HG03378 (cell line): ENCODE measurements around the gene POU2F1.
"Not testable (repeated sequence)": the region's sequence is repeated elsewhere in the genome, so short reads cannot be mapped to it uniquely, and the experiment has no call there.

Source experiments
- ATAC-seq: cut with Tn5 transposase; IDR thresholded peaks from one replicate; pipeline ENCODE4 v1.9.1; 2021; ENCODE audit warnings: mild to moderate bottlenecking, moderate library complexity; ENCODE audit not compliant: unreplicated experiment

POU2F1 gene

DNA sequence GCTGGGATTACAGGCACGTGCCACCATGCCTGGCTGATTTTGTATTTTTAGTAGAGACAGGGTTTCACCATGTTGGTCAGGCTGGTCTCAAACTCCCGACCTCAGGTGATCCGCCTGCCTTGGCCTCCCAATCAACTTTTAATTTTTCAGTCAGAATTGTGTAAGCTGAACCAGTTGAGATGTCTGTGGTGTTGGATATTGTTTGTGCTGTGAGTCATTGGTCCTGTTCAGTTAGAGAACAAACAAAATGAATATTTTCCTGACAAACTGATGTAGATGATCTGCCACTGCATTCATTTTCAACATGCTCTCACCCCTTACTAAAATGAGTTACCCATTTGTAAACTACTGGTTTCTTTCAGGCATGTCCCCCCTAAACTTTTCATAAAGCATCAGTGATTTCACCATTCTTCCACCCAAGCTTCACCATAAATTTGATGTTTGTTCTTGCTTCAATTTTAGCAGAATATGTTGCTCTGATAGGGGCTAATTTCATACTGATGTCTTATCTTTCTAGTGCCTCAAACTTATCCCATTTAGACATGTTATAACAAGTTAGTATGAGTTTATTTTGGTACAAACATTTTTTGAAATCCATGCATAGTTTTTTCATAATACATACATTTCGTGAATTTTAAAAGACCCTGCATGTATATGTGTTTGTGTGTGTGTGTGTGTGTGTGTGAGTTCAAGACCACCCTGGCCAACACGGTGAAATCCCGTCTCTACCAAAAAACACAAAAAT is 15.2 kb upstream of the POU2F1 start:
- not testable (repeated sequence) for ATAC-seq

DNA sequence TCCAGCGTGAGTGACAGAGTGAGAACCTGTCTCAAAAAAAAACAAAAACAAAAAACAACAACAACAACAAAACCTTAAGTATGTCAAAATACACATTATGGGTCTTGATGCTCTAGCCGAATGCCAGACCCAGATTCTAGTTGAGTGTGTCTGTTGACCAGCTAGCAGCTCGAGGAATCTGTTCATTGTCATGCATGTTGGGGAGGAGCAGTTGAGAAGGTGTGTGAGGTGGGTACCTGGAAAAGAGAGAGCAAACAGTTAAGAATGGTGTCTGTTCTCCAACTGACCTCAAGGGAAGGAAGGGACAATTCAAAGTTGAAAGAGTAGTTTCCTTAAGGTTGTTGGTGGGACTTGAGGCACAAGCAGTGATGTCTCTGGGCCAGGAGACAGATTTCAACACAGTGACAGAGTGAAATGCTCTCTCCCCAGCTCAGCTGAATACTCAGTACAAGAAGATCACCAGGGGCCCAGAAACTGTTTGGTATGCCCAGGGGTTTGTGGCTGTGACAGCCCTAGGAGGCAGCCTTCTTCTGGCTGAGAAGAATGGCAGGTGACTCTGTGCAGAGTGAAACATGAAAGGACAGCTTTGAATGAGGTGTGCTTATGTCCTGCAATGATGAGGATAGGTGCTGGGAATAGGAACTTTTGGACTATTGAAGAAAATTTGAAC is 14.4 kb upstream of the POU2F1 start:
- no peak for ATAC-seq

DNA sequence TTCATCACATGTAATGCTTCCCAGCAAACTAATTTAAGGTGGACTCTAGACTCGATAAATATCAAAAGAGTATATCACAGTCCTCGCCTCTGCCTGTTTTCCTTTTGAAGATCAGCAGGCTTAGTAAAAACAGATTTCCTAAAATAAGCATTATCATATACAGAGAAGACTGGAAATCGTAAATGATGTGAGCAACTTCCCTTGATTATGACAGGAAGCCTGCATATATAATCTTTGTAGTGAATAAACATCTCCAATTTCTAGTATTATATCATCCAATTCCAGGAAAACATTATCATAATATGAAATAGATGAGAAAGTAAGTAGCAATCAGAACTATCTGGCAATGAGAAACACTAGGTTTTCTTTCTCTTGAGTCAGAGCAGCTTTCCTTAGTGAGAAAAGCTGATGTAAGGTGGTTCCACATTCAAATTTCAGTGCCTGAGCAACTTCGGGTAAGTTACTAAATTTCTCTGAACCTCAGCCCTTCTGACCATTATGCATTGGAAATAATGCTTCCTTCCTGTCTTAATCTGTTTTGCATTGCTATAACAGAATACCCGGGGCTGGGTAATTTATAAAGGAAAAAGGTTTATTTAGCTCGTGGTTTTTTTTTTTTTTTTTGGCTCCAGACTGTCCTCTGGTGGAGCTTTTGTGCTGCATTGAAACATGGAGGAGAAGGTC is 12.6 kb upstream of the POU2F1 start:
- ATAC-seq: no peak

DNA sequence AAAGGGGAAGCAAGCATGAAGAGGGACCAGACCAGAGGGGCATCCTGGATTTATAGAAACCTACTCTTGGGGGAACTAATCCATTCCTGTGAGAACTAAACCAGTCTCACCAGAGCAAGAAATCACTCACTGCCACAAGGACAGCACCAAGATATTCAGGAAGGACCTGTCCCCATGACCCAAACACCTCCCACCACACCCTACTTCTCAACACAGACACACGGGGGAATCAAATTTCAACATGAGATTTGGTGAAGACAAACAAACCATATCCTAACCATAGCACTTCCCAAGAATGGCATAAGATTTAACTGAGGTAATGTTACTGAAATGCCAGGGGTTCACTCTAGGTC is 12.1 kb upstream of the POU2F1 start:
- no peak for ATAC-seq

DNA sequence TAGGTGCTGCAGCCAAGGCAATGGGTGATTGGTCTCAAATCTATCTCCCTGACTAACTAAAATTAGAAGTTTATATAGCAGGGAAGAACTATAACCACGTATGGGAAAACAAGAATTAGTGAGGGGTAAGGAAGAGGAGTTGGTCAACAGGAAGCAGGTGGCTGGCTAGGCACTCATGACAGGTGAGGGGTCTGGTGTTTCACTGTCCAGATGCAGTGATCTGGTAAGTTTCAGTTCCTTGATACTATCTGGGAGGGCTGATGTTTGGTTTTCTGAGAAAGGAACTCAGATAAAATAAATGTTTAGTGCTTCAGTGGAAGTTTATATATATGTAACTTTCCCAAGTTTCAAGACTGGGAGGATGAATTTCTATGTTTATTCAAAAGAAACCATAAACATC is 11.6 kb upstream of the POU2F1 start:
- no peak for ATAC-seq

DNA sequence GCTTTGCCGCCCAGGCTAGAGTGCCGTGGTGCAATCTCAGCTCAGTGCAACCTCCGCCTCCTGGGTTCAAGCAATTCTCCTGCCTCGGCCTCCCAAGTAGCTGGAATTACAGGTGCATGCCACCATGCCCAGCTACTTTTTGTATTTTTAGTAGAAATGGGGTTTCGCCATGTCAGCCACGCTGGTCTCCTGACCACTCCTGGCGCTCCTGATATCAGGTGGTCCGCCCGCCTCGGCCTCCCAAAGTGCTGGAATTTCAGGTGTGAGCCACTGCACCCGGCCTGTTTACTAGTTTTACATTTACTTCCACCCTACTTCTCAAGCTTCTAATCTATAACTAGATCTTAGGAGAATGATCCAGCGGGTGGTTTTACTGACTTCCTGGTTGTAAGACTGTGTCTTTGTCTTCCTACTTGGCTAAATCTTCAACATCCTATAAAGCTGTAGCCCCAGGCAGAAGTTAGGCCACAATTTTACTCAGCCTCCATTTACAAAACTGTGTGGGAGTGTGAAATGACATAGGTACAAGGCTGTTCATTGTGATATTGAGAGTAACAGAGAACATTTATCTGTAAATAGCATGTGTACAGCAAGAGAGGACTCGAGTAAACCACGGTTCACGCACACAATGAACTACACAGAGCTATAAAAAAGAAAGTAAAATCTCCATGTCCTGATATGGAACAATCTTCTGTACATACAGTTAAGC is 9.6 kb upstream of the POU2F1 start:
- ATAC-seq: no peak

DNA sequence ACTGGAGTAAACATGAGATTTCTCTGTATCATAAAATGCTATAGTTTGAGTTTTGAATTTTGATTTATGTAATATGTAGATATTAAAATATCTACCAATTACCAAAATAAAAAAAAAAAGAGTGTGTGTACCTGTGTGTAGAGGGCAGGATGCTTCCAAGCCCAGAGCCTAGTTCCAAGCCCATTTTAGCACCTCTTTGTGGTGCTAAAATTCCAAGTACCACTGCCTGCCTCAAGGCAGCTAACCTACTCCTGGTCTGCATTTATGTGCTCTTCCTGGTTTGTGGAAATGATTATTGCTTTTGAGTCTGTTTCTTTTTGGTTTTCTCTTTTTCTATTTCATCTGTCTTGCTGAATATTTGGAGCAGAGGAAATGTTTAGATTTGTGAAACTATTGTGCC is 8.7 kb upstream of the POU2F1 start:
- no peak for ATAC-seq

DNA sequence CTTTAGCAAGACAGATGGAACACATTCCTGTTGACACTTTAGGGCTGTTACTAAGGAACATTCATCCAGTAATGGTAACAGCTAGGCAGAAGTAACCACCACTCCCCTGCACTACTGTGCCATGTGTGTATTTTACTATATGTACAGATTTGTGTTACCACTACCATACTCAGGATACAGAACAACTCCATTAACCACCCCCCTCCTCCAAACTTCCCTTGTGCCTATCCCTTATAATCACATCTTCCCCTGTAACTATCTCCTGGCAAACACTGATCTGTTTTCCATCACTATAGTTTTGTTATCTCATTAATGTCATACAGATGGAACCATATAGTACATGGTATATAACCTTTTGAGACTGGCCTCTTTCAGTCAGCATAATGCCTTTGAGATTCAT is 3.9 kb upstream of the POU2F1 start:
- ATAC-seq: no peak

DNA sequence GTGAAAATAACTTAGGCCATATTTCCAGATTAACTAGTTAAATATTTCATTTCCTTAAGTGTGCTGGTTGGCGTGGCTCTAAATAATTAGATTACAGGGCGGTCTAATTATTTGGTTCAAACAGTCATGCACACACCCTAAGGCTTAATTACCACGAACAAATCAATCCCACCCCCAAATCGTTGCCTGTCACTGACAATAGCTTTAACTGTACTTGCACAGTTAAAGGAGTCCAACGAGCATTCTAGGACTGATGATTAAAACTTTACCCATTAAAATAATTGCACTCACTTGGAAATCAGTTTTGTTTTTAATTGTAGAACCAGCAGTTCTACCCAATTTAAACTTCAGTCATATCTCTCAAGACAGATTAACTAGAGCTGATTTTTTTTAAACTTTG is 1.5 kb upstream of the POU2F1 start:
- ATAC-seq: no peak

DNA sequence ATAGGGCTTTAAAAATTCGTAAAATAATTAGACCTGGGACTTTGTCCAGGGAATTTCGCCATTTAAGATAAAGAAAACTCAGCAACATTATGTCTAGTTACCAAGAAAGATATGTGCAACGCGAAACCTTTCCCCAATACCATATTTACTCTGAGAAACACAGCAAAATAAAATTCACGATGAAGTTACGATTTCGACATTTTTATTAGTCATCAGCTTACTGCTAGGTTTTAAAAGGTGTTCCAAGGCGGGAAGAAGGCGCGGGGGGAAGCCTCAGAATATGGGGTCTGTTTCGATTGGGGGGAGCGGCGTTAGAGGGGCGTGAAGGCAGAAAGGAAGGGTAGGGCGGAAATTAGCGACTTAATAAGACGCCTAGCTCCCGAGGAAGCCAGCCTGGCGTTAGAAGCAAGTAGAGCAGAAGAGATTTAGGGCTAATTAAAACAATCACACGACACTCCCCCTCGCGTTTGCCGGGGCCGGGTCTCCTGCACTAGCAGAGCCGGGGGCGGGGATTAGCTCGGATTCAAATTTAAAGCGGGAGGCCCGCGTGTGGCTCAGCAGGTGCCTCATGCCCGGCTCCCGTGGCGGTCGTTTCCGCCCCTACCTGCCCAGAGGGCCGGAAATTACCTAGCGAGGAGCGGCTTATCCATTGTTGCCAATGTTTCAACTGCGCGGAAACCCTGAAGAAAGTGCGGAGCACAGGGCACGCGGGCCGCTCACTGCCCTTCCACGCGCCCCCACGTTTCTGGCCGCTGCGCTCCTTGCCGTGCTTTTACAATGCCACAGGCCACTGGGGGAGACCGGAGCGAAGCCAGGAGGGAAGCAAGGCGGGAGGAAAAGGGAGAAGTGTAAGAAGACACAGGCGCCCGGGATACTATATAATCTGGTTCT is 795 bp upstream of the POU2F1 start:
- ATAC-seq: peak; percentile 38

DNA sequence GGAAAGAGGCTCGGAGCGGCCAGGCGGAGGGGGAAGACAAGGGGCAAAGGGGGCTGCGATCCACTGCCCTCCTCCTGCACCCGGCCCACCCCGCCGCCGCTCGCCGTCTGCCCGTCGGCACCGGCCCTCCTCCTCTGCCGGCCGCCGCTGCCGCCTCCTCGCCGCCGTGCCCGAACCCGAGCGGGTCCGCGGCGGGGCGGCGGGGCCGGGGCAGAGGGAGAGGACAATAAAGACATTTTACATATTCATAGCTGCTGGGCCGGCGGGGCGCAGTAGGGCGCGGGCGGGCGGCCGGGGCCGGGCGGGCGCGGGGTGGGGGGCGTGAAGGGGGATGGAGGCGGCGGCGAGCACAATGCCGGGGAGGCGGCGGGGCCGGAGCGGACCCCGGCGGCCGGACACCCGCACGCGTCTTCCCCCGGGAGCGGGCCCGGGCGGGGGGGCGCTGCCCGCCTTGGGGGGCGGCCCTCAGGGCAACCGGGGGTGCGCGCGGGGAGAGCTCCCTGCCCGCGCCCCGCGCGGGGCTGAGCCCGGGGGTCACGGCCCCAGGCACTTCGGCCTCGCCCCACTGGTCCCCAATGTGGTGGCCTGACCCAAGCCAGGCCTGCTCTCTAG is 546 bp downstream of the POU2F1 start:
- ATAC-seq: no peak

DNA sequence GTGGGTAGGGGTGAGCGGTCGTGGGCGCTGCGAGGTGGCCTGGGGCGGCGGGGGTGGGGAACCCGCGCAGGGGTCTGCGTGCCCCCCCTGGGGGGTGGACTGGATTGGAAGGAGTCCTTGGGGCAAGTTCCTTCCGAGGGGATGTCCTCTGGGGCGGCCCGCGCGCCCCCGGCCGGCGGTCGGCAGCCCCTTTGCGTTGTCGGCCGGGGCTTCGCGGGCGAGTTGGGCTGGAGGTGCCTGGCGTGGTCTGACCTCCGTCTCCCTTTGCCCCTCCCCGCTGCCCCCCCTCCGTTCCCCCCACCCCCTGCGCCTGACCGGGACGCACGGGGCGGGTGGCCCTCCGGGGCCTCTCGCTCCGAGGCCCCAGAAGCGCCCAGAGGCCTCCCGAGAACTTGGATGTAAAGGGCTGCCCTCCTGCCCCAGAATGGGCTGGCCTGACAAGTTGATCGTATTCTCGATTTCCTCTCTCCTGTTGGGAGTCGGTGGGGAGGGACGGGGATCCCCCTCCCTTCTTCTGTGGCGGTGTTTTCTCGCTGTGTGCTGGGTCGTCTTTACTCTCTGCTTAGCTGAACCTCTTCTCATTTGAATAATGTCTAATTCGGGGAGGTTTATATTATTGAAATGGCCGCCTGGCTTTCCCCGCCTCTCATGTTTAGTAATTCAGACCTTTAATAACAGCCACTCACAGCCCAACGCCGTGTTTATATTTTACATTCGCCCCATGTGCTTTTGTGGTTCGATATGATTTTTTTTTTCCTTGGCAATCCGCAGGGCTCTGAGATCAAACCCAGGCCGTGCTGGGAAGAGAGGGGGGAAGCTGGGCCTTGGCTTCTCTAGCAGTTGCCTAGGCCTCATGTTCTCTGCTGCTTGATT is 1.3 kb downstream of the POU2F1 start:
- ATAC-seq: peak; percentile 61

DNA sequence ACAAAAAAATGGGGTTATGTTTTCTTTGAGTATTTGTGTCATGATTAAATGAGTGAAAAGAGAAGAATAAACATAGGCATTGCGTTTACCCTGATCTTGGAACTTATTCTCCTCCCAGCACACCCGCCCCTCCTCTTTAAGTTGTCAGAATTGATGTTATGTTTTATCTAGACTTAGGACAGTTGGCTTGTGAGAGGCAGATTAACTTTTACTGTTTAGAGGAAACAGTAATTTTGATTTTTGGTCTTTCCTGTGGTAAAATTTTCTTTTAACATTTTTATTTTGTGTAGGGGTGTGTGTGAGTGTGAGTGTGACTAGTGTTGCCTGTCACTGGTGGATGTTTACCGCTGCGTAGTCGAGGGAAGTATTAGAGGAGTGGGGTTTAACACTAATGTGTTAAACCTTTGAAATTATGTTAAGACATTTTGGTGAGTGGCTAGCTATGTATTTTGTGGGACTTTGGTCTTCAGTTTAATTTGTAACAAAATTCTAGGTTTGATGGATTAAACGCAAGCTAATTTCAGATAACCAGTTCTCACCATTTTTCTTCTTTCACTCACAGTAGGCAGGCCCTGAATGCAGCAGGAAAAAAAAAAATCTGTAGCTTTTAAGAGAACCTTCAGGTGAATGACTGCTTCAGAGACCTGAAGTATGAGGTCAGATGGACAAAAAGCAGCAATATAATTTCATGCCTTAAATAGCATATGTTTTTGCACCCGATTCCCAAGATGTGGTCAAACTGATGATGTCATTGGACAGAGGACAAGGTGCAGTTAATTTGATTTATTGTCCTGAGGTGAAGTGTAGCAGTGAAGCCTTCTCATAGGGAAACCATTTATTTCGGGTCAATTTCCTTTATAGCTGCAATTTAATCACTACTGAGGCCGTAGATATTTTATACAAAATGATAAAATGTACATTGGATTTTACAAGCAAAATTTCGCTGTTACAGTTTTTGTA is 2.7 kb downstream of the POU2F1 start:
- no peak for ATAC-seq

DNA sequence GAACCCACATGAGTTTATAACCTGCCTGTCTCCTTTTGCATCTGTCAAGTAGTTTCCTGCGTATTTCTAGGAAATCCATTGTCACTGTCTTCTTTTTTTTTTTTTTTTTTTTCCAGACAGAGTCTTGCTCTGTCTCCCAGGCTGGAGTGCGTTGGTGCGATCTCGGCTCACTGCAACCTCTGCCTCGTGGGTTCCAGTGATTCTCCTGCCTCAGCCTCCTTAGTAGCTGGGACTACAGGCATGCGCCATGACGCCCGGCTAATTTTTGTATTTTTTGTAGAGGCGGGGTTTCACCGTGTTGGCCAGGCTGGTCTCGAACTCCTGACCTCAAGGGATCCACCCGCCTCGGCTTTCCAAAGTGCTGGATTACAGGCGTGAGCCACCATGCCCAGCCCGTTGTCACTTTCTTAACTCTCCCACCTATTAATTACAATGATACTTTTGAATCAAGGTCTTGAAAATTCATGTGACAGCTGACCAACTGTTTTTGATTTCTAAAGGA is 4.1 kb downstream of the POU2F1 start:
- ATAC-seq: not testable (repeated sequence)

DNA sequence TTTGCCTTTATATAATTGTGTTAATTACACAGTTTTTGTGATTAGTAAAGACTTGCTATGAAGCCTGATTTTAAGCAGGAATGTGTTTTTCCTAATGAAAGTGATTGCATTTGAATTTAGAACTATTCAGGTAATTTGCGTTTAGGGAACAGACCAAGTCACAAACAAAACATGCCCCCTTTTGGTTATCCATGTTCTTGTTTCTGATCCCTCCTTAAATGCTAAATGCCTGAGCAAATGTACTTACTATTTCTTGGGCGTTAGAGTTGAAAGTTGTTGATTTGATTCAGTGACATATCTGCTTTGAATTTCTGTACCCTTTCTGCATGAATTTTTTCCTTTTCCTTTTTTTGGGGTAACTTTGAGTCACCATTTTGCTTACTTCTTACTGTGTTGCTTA is 5.2 kb downstream of the POU2F1 start:
- no peak for ATAC-seq

DNA sequence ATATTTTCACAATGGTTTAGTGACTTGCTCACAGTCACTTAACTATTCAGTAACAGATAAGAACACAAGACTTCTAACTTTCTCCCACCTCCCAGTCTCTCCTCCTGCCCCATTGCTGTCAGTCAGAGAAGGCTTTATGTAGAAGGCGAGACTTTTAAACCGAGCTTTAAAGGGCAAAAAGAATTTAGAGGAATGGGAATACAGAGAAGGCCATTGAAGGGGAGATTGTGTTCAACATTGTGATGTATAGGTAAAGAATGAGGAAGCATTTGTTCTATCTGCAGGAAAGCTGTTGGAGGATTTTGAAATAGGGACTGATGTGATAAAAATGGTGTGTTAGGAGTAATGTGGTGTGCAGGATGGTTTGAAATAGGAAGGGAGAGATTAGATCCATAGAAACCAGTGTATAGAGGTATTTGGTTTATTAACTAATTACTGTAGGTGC is 7.3 kb downstream of the POU2F1 start:
- no peak for ATAC-seq

DNA sequence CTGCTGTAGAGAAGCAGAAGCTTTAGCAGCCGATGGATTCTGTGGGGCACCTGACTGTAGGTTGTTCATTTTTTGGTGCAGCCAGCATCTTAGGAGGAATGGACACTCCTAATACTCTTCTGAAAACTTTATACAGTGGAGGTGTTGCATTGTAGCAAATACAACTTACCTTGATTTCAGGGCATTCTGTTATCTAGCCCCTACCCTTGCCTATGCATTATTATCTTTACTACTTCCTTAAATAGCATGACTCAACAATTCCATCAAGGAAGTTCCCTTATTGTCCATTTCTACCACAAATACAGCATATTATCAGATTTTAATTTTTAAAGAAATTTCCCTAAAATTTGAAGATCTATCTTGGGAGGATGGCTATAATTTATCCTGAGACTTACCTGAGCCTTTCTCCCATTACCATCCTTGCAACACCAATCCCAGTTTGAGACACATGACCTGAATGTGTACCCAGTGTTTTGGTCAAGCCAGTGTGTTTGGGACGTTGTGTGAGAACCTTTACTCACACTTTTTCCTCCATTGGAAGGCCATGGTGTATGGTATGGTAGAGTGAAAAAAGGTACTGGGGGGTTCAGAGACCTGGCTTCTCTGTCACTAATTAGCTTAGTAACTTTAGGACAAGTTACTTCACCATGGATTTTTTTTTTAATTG is 9.2 kb downstream of the POU2F1 start:
- ATAC-seq: no peak
